ENCODE results near the gene ASPDH. TPM values are rescaled to one million over a fixed set of nuclear protein-coding genes. Genes with fewer than 3 reads are reported as not detected.

The ASPDH gene
- total and polyA plus RNA-seq, 2 of the 13 experiments (the other 11 are each of a cell fraction or from before 2014, with no cell fraction given), result 2.2 to 3.3 TPM

- TF ChIP-seq, protein P1, sequence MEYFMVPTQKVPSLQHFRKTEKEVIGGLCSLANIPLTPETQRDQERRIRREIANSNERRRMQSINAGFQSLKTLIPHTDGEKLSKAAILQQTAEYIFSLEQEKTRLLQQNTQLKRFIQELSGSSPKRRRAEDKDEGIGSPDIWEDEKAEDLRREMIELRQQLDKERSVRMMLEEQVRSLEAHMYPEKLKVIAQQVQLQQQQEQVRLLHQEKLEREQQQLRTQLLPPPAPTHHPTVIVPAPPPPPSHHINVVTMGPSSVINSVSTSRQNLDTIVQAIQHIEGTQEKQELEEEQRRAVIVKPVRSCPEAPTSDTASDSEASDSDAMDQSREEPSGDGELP (IDR thresholded peaks at IDR 0.05; ENCODE audit: borderline replicate concordance, low read depth), result no peak
- peak; percentile 45; the same call in 1 of the 3 replicates for TF ChIP-seq MXI1 (IDR thresholded peaks at IDR 0.05; ENCODE audit: borderline replicate concordance, low read depth, low read length)
- TF ChIP-seq ZNF761 (CRISPR knock-in tag; conservative IDR thresholded peaks at IDR 0.05), result no peak
- no peak for TF ChIP-seq ZFP37 (CRISPR knock-in tag; IDR thresholded peaks at IDR 0.05; ENCODE audit: borderline replicate concordance)
- TF ChIP-seq ETV6 (CRISPR knock-in tag; conservative IDR thresholded peaks at IDR 0.05), result no peak
- TF ChIP-seq ZNF776 (CRISPR knock-in tag; IDR thresholded peaks at IDR 0.05), result no peak
- TF ChIP-seq CCAR2 (optimal IDR thresholded peaks at IDR 0.05; ENCODE audit: low read depth, low read length), result no peak
- TF ChIP-seq SALL2 (CRISPR knock-in tag; IDR thresholded peaks at IDR 0.05), result no peak
- no peak for TF ChIP-seq ATF5 (CRISPR knock-in tag; IDR thresholded peaks at IDR 0.05; ENCODE audit: low read depth)
- TF ChIP-seq ZNF703 (CRISPR knock-in tag; IDR thresholded peaks at IDR 0.05; ENCODE audit: borderline replicate concordance), result no peak
- TF ChIP-seq ZNF883 (CRISPR knock-in tag; IDR thresholded peaks at IDR 0.05; ENCODE audit: not compliant biosample characterization), result no peak
- TF ChIP-seq ELF4 (CRISPR knock-in tag; IDR thresholded peaks at IDR 0.05; ENCODE audit: borderline replicate concordance), result peak; percentile 42; the same call in 1 of the 2 replicates
- TF ChIP-seq NR2F6 (IDR thresholded peaks at IDR 0.05), result no peak
- TF ChIP-seq NR2F6 (CRISPR knock-in tag; IDR thresholded peaks at IDR 0.05), result 0 out of 2 replicates have a peak, but pooled peaks have one; percentile 12
- TF ChIP-seq, protein P2, sequence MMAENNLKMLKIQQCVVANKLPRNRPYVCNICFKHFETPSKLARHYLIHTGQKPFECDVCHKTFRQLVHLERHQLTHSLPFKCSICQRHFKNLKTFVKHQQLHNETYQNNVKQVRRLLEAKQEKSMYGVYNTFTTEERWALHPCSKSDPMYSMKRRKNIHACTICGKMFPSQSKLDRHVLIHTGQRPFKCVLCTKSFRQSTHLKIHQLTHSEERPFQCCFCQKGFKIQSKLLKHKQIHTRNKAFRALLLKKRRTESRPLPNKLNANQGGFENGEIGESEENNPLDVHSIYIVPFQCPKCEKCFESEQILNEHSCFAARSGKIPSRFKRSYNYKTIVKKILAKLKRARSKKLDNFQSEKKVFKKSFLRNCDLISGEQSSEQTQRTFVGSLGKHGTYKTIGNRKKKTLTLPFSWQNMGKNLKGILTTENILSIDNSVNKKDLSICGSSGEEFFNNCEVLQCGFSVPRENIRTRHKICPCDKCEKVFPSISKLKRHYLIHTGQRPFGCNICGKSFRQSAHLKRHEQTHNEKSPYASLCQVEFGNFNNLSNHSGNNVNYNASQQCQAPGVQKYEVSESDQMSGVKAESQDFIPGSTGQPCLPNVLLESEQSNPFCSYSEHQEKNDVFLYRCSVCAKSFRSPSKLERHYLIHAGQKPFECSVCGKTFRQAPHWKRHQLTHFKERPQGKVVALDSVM (CRISPR knock-in tag; IDR thresholded peaks at IDR 0.05), result no peak
- peak; percentile 72 for TF ChIP-seq GATAD1 (CRISPR knock-in tag; IDR thresholded peaks at IDR 0.05)
- no peak for TF ChIP-seq ZMYM3 (CRISPR knock-in tag; IDR thresholded peaks at IDR 0.05)
- TF ChIP-seq FOXK1 (CRISPR knock-in tag; IDR thresholded peaks at IDR 0.05; ENCODE audit: borderline replicate concordance, low read depth), result 0 out of 2 replicates have a peak, but pooled peaks have one; percentile 41
- TF ChIP-seq ESRRA (CRISPR knock-in tag; IDR thresholded peaks at IDR 0.05; ENCODE audit: low read depth), result no peak
- TF ChIP-seq PHF5A (CRISPR knock-in tag; IDR thresholded peaks at IDR 0.05; ENCODE audit: low read depth, unreplicated experiment), result no peak
- TF ChIP-seq ZNF350 (CRISPR knock-in tag; IDR thresholded peaks at IDR 0.05; ENCODE audit: borderline replicate concordance, low read depth), result no peak; the same call in 1 of the 2 replicates
- no peak for TF ChIP-seq TAF15 (IDR thresholded peaks at IDR 0.05; ENCODE audit: low read depth, low read length, poor library complexity, severe bottlenecking)
- 0 out of 2 replicates have a peak, but pooled peaks have one; percentile 39 for TF ChIP-seq PHF21A (CRISPR knock-in tag; IDR thresholded peaks at IDR 0.05)
- no peak for TF ChIP-seq ZNF382 (CRISPR knock-in tag; IDR thresholded peaks at IDR 0.05; ENCODE audit: borderline replicate concordance)
- TF ChIP-seq ZNF530 (CRISPR knock-in tag; IDR thresholded peaks at IDR 0.05; ENCODE audit: low read depth), result no peak
- no peak for TF ChIP-seq PAF1 (CRISPR knock-in tag; IDR thresholded peaks at IDR 0.05)
- TF ChIP-seq ZNF75D (CRISPR knock-in tag; IDR thresholded peaks at IDR 0.05; ENCODE audit: borderline replicate concordance), result no peak
- peak; percentile 89 for TF ChIP-seq ZNF335 (CRISPR knock-in tag; IDR thresholded peaks at IDR 0.05)
- TF ChIP-seq ZSCAN12 (CRISPR knock-in tag; IDR thresholded peaks at IDR 0.05), result no peak
Observed at GRCh38 chr19:50511069-50511822, 2.5 kb downstream of the ASPDH start, which contains the start of gene JOSD2 (continued).
